Nasal cavity respiratory epithelium epithelial cell of viscerocranial mucosa (primary cell): Measurements from ENCODE around the gene CMPK1. TPM values are rescaled to one million over a fixed set of nuclear protein-coding genes. Genes with fewer than 3 reads are reported as not detected.

ENCODE experiments used
- total RNA-seq: library from RNA; depleted of rRNA; stranded (reverse); fragments of >200 nt; gene quantifications from 2 replicates; pipeline ENCODE4 v1.2.3, GENCODE V29; 2014

Gene CMPK1, protein sequence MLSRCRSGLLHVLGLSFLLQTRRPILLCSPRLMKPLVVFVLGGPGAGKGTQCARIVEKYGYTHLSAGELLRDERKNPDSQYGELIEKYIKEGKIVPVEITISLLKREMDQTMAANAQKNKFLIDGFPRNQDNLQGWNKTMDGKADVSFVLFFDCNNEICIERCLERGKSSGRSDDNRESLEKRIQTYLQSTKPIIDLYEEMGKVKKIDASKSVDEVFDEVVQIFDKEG
- 99.1 and 131 TPM in 2 replicates for total RNA-seq

DNA sequence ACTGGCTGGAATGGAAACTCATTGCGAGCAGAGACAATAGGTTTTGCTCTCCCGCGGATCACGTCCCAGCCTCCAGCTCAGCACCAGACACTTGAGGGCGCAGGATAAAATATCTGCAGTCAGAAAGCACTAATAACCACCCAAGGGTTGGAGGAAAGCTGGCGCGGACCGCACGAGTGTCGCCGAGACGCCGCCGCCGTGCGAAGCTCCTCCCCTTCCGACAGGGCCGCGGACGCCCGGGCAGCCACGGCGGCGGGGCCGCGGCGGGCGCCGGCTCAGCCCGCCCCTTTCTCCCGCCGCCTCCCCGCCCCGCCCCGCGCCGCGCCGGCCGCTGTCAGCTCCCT, at the start of gene CMPK1:
CMPK1 (plus strand) TSS at position 213 of the 344 bp plus-strand sequence. CDS start 156 bp downstream, outside the sequence.

DNA sequence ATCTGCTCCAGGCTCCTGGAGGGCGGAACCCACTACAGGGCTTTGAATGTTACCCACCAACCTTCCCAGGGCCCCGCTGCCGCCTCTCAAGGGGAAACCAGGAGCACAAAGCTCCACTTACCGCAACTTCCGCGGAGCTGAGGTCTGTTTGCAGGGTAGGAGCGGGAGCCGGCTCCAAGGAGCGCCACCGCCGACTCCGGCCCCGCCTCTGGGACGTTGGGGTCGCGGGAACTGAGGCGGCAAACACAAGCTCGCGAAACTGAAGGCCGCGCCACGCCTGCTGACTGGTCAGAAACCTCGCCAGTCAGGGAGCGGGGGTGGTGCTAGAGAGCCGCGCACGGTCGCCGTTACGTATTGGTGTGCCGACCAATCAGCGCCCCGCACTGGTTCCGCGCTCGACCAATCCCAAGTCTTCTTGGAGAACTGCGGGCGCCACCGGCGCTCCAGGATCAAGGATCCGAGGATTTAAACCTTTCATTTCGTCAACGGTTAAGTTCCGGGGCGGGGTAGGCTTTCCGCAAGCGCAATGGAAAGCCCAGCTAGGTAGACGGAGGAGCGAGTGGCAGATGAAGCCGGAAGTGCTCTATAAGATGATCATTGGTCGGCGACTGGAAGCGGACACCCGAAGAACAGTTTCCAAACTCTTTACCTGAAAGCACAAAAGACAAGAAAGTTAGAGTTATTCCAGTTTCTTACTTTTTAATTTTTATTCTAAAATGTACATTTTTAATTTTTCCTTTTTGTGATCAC, 19.5 kb upstream of the CMPK1 start, which contains the start of gene STIL:
STIL (minus strand) TSS at position 233 of the 750 bp plus-strand sequence. CDS start 3,828 bp downstream, outside the sequence.

DNA sequence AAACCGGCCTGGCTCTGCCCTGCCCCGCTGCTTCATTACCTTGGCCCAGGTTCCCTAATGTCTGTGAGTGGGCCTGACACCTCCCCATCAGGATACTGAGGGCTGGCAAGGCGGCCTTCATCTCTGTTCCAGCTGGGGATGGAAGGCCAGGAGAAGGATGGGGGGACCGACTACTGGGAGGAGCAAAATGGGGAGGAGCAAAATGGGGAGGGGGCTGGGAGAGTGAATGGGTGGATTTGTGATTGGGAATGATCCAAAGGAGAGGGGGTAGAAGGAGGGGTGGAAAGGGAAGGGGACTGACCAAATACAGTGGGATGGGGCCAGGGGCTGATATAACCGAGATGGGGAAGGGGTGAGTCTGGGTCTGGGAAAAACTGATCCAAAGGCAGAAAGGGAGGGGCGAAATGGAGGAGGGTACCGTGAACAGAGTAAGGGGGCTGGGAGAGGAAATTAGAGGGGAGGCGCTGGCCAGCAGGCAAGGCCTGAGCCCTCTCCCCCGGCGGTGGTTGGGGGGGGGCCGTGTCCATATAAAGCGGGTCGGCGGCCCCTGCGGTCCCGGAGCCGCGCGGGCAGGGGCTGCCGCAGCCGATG, 82.2 kb downstream of the CMPK1 start, which contains the start of gene FOXE3:
FOXE3 (plus strand) TSS at position 558 of the 591 bp plus-strand sequence; CDS start at position 589, 31 bp downstream.

Other genes starting within 250 kb of the CMPK1 start
- gene CYP4A22, start 196.3 kb upstream of the CMPK1 start, total RNA-seq: not detected in 2 replicates
- gene PDZK1IP1, start 143.8 kb upstream of the CMPK1 start, total RNA-seq: 0.68 and 12.2 TPM in 2 replicates
- under 0.01 TPM in 1 of 2 replicates, not detected in the other for gene TAL1, start 101.6 kb upstream of the CMPK1 start, total RNA-seq
- gene STIL, start 19.6 kb upstream of the CMPK1 start, total RNA-seq: 1.0 and 1.4 TPM in 2 replicates
- gene FOXE3, start 82.5 kb downstream of the CMPK1 start, total RNA-seq: under 0.01 TPM in 1 of 2 replicates, not detected in the other
- under 0.01 and 0.07 TPM in 2 replicates for gene FOXD2, start 104.3 kb downstream of the CMPK1 start, total RNA-seq